ENCODE results near the gene ABLIM3.

The ABLIM3 gene

GRCh38 chr5:149133795-149134777, 7.2 kb upstream of the ABLIM3 start:
- DNase-seq (ENCODE audit: low read depth) = no peak

- DNase-seq (ENCODE audit: low read depth) = no peak
Measured at GRCh38 chr5:149134778-149135500, 6.4 kb upstream of the ABLIM3 start.

- DNase-seq (ENCODE audit: low read depth) = no peak
Measured at GRCh38 chr5:149135536-149136201, 5.6 kb upstream of the ABLIM3 start.

- no peak for DNase-seq (ENCODE audit: low read depth)
Measured at GRCh38 chr5:149138182-149138923, 2.9 kb upstream of the ABLIM3 start.

- DNase-seq (ENCODE audit: low read depth) = no peak
Measured at GRCh38 chr5:149140197-149141002, 893 bp upstream of the ABLIM3 start.

- no peak for DNase-seq (ENCODE audit: low read depth)
Measured at GRCh38 chr5:149141957-149142851, 911 bp downstream of the ABLIM3 start.

GRCh38 chr5:149143470-149143869, 2.2 kb downstream of the ABLIM3 start:
- DNase-seq (ENCODE audit: low read depth) = no peak

- no peak for DNase-seq (ENCODE audit: low read depth)
Measured at GRCh38 chr5:149144637-149145036, 3.3 kb downstream of the ABLIM3 start.

- no peak for DNase-seq (ENCODE audit: low read depth)
Measured at GRCh38 chr5:149145138-149145537, 3.8 kb downstream of the ABLIM3 start.

GRCh38 chr5:149147676-149148075, 6.4 kb downstream of the ABLIM3 start:
- no peak for DNase-seq (ENCODE audit: low read depth)

- no peak for DNase-seq (ENCODE audit: low read depth)
Measured at GRCh38 chr5:149149942-149150341, 8.6 kb downstream of the ABLIM3 start.

- no peak for DNase-seq (ENCODE audit: low read depth)
Measured at GRCh38 chr5:149150457-149150856, 9.2 kb downstream of the ABLIM3 start.

GRCh38 chr5:149151717-149152116, 10.4 kb downstream of the ABLIM3 start:
- no peak for DNase-seq (ENCODE audit: low read depth)

- no peak for DNase-seq (ENCODE audit: low read depth)
Measured at GRCh38 chr5:149152317-149152746, 11.0 kb downstream of the ABLIM3 start.

GRCh38 chr5:149153193-149153750, 12.0 kb downstream of the ABLIM3 start:
- DNase-seq (ENCODE audit: low read depth) = no peak

- no peak for DNase-seq (ENCODE audit: low read depth)
Measured at GRCh38 chr5:149153751-149154610, 12.7 kb downstream of the ABLIM3 start.

- DNase-seq (ENCODE audit: low read depth) = no peak
Measured at GRCh38 chr5:149154650-149155049, 13.4 kb downstream of the ABLIM3 start.

- DNase-seq (ENCODE audit: low read depth) = no peak
Measured at GRCh38 chr5:149156435-149157083, 15.3 kb downstream of the ABLIM3 start.

Measured in stimulated activated CD8-positive, alpha-beta memory T cell treated with anti-CD3 and anti-CD28 coated beads, Interleukin-12 subunit alpha, Interleukin-12 subunit beta, amount 100 ng/mL, for 4 hours (primary cell).